ENCODE data around the gene TPX2.

Gene TPX2

DNA sequence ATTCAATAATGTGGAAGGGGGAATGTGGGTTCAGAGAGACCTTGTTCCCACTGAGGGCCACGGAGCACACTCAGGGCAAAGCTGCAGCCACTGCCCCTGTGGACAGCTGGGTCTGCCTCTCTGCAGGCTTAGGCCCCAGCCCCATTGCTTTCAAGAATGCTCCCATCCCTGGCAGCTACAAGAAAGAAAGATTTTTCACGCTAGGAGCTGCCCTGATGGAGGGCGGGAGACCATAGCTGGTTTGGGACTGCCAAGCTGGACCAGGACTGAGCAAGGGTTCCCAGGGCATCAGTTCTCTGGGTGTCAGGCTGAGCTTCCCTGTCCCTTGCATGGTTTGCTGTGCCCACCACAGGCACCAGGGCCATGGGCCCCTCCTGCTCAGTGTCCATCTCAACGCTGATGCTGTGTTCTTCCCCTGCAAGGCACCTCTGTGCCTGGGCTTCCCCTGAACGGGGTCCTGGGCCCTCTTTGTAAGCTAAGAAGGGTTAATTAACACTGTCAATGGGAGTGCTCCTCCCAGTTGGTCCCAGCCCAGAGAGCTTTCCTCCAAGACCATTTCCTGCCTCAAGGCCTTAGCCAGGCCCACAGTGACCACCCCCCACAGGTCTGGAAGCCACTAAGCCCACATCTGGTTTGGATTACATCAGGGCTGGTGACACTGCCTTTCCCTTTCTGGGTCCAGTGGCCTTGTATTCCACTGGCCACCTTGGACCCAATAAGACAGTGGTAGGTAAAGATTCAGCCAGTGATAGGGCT is 97.9 kb downstream of the TPX2 start:
- no peak for DNase-seq

DNA sequence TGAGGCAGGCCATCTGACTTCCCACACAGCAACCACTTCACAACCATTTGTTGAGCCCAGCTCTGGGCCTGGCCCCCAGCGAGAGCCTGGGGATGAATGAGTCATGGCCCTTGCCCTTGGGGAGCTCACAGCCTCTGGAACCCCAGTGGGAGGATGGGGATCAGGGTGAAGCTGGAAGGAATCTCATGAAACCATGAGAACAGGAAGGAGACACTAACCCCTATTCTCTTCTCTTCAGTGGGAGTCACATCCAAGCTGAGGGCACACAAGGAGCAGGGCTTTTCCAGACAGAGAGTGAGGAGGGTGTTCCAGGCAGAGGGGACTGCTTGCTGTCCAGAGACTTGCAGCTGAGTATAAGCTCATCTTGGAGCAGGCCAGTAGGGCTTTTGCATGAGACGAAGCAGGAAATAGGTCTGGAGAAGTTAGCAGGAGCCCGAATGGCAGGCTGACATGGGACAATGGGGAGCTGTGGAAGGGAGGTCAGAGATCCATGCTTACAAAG is 98.9 kb downstream of the TPX2 start:
- DNase-seq = no peak

DNA sequence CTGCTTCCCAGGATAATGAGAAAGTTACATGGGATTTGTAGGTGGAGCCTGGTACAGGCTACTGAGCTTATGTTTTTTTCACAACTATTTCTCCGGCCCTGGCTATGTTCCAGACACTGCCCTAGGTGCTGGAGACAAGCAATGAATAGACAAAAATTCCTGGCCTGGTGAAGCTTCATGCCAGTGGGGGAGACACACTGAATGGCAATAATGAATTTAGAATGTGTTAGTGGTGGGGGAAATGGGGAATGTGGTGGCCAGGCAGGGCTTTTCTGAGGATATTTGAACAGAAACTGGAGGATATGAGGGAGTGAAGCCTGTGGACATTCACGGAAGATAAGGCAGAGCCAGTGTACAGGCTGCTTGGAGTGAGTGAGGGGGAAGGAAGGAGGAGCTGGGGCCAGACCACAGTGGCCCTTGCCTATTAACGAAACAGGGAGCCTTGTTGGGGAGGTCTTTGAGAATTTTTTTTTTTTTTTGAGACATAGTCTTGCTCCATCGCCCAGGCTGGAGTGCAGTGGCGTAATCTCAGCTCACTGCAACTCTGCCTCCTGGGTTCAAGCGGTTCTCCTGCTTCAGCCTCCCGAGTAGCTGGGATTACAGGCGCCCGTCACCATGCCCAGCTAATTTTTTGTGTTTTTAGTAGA is 99.7 kb downstream of the TPX2 start:
- DNase-seq = no peak

DNA sequence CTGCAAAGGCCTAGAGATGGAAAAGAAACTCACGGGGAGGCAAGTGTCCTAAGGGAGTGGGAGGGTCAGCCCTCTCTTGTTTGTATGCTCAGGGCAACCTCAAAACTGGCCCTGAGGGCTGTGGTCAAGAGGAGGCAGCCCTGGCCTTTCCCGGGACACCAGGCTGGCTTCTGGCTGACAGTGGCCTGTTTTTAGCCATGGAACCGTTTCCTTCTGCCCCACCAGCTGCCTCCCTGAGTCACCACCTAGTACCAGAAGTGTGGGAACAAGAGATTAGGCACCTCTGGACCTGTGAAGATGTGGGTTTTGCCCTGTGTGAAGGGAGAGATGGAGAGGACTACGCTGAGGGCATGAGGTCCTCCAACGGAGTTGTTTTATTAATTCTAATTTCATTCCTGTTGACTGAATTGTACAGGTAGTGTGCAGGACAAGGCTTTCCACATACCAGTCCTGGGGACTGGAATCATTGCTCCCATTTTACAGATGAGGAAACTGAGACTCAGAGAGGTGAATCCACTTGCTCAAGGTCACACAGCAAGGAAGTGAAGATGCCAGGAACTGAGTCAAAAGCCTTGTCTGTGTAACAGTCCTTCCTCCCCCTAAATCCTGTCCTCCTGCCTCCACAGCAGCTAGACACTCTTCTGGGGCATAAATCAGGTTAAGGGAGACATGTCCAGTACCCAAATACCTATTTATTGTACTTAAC is 100.8 kb downstream of the TPX2 start:
- DNase-seq = no peak

DNA sequence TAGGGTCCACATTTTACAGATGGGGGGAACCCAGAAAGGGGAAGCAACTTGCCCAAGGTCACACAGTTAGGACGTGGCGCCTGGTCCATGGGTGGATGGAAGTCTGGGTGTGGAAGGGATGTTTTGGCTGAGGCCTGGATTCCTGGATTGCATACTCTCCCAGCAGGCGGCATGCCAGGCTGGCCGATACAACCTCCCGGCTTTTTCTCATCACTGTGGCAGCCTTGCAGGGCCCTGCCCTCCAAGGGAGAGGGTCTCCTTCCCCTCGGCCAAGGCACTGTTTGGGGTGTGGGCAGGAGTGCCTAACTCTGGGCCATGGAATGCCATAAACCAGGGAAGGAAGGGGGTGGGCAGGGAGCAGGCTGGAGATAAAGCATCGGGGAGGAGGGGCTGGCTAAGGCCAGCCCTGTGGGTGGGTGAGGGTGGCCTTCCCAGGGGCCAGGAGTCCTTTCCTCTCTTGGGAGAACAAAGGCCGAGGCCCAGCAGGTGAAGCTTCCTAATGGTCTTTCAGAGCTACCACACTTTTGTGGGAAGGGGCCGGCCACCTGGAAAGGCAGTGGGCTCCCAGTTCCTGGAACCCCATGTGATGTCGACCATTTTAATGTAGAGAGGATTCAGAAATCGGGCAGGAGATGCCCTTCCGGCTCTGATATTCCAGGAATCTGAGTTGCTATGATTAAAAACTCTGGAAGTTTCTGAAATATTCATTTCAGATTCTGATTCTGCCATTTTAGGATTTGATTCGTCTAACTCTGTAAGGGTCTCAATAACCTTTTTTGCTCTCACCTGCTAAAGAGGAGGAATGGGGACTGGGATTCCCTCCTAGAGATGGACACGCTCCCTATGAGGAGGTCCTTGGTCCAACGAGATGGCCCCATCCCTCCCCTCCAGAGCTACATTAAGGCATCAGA is 102.1 kb downstream of the TPX2 start:
- no peak for DNase-seq

DNA sequence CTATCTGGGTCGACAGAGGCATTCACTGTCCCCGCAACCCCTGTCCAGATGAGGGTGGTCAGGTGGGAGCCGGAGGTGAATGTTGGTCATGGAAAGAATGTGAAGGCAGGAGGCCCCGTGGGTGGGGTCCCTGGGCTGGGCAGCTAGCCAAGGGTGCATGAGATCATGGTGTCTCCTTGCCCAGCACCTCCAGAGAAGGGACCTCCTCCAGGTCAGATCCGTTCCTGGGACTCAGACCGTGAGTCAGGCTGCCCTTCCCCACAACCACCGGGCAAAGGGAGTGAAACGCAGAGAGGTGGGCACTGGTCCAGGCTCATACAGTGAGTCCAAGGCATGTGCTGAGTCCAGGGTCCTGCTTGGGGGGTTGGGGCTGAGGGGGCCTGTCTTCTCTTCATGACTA is 102.8 kb downstream of the TPX2 start:
- no peak for DNase-seq

DNA sequence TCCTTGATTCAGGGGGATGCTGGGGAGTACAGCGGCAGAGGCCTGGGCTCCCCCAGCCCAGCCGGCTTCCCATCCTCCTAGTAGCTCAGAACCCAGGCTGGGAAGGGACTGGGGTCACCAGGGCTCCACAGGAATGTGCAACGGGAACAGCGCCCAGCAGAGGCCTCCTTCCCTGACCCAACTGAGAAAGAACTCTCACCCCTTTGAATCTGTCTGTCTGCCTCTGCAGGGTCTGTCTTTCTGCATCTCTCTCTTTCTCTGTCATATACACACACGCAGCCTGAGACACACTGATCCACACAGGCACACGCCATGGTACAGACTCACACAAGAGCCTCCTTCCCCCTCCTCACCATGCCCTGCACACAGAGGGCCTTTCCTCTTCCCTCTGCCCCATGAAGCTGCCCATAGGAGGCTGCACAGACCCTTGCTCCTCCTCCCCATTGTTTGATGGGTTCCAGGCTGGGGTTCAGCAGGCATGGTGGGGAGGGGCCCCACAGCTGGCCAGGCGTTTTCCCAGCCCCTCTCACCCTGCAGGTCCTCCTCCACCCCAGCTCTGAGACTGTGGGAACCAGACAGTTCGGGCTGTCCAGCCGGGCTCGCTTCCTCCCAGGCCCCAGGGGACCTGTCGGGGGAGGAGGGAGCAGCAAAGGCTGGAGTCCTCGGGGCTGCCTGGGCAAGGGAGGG is 103.5 kb downstream of the TPX2 start:
- no peak for DNase-seq

DNA sequence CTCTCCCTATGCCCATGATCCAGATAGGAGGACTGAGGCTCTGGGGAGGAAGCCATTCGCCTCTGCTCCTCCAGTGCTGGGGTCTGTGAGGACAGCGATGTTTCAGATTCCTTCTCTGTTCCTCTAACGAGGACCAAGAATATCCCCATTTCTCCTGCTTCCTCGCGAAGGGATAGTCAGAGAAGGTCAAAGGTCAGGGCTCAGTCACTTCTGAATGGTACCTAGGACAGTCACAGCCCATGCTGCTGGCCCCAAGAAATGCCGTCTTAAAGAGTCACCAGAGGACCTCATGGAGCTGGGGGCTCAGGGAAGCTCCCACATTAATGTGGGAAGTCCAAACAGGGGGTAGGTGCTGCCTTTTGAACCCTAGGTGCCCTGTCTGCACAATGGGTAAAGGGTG is 104.2 kb downstream of the TPX2 start:
- DNase-seq = no peak

DNA sequence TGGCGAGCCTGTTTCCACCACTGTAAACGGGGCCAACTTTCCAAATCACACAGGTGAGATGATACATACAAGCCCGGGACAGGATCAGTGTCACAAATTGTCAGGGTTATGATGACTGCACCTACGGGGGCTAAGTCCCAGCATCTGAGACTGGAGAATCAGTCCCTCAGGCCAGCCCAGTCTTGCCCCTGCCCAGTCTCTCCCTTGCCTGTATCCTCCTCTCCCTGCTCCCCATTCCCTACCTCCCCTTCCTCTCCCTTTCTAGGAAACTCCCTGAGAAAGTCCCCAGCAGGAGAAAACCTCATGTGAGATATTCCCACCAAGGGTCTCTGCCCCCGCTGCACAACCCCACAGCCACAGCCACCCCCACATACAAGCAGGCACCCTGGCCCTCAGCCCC is 104.8 kb downstream of the TPX2 start:
- no peak for DNase-seq

DNA sequence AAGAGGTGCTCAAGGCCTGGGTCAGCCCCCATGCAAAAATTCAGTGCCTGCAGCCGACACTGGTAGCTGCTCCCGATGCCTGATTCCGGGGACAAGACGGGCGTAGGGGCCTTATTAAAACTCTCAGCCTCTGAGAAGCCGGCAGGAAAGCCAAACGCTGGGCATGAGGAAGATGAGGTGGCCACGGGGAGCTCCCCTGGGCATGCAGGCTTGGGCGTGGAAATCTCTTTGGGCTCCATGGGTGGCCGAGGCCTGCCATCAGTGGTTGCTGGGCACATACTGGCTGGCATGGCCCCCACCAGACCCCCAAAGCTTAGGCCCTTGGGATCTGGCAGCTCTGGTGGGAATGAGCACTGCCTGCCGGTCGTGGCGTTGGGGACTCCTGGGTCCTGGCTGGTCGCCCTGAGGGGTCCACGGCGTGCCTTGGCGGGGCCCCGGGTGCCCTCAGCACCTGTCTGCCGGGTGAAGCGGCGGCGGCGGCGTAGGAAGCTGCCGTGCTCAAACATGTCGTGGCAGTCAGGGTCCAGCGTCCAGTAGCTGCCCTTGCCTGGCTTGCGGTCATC is 105.7 kb downstream of the TPX2 start:
- DNase-seq = no peak

DNA sequence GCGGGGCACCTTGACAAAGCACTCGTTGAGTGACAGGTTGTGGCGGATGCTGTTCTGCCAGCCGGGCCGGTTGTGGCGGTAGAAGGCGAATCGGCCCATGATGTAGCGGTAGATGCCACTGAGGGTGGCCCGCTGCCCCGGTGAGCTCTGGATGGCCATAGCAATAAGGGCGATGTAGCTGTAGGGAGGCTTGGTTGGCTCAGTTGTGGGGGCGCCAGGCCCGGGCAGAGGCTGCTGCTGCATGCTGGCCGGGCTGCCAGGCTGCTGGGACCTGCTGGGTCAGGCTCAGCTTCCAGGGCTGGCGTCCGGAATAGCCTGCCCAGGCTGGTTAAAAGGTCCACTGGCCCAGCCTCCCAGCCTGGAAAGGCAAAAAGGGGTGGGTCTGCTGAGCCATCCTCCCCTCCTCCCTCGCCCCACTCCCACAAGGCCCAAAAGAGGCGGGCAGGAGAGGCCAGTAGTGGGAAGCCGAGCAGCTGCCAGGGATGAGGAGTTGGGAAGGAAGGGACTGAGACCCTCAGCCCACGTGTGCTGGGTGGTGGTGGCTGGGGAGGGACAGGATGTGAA is 106.3 kb downstream of the TPX2 start, which contains the start of gene FOXS1:
FOXS1 (minus strand) TSS at position 305 of the 564 bp plus-strand sequence; CDS start at position 243, 62 bp downstream.
- no peak for DNase-seq

DNA sequence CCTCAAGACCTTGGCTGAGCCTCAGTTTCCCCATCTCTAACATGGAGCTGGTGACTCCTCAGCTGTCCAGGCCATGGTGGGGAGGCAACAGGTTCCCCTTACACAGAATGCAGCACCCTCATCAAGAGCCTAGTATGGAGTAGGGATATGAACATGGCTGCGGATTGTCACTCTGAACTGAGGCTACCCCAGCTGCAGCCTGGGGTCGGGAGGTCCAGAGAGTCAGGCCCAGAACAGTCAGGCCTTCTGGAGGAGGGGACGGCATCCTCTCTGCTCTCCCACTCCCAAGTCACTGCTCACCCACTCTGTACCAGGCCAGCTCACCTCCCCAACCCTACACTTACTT is 107.7 kb downstream of the TPX2 start:
- DNase-seq = no peak

DNA sequence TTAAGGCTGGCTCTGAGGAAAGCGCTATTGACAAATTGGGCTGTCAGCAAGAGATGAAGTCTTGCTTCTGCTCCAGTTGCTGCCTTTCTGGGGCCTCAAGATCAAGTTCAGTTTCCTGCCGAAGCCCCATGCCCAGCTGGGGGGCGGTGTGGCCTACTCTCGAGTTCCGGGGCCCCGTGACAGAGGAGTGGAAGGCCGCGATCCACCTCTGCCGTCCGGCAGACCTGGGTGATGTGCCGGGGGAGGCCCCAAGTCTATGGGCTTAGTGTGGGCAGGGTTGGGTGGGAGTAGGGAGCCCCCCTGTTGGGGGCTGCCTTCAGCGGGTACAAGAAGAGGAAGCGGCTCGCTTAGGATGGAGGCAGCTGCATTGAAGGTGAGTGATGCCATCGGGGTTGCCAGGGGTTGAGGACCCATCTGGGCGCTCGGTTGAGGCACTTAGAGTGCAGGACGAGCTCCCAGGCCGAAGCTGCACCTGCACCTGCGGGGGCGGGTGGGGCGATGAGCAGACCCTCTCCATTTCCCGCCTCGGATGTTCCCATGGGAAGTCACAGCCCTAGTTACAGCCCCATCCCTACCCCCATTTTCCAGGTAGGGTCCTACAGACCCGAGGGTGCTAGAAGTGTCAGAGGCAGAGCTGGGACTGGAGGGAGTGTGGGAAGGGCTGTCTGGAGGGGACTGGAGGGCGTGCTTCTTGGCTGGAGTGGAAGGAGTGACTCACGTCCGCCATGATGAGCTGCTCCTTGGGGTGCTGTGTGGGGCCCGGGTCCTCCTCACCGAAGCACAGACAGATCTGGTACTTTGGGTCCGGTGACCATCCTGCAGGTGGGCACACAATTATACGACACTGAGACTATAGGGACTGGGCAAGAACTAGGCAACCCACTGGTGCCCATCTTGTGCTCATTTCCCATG is 109.3 kb downstream of the TPX2 start:
- no peak for DNase-seq

DNA sequence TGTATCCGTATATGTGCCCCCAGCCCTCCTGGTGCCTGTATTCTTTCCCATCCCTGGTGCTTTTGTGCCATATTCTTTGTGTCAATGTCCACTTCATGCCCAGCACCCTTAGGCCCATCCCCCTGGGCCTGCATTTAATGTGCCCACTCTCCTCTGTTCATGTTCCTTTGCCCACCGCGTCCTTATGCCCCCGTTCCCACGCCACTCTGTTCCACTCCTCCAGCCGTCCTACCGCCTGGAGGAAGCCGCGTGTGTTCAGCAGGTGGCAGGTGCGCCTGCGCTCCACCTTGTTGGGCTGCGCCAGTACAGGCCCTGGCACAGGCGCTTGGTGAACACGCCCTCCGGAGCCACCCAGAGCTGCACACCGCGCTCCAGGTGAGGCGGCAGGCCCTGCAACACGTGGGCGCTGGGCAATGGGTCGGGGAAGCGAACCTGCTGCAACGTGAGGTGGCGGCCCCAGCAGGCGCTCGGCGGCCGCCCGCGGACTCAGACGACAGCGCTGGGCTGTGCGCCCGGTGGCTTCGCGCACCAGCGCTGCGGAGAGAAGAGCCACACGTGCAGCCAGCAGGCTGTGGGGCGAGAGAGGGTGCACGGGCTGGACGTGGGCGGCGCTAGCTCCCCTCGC is 110.3 kb downstream of the TPX2 start:
- no peak for DNase-seq

Measured in NCI-H446 (cell line).